NOMO-1 treated with DMSO at 0.1 percent for 48 hours (cell line): ENCODE results near the gene NELL1.
"Not testable (repeated sequence)": the region's sequence is repeated elsewhere in the genome, so short reads cannot be mapped to it uniquely, and the experiment has no call there.

Source experiments
- DNase-seq: peaks from one replicate; lab custom pipeline; 2025; ENCODE audit not compliant: unreplicated experiment; lab: John Stamatoyannopoulos, UW

The NELL1 gene

GRCh38 chr11:20762116-20762844, 92.9 kb downstream of the NELL1 start:
- DNase-seq: no peak

- DNase-seq: no peak
Observed at GRCh38 chr11:20762980-20763379, 93.6 kb downstream of the NELL1 start.

- DNase-seq: no peak
Observed at GRCh38 chr11:20770414-20770946, 101.1 kb downstream of the NELL1 start.

- no peak for DNase-seq
Observed at GRCh38 chr11:20771026-20771425, 101.6 kb downstream of the NELL1 start.

GRCh38 chr11:20771681-20772080, 102.3 kb downstream of the NELL1 start:
- no peak for DNase-seq

GRCh38 chr11:20775331-20775730, 105.9 kb downstream of the NELL1 start:
- DNase-seq: no peak

GRCh38 chr11:20782775-20783174, 113.4 kb downstream of the NELL1 start:
- no peak for DNase-seq

- DNase-seq: no peak
Observed at GRCh38 chr11:20783220-20783619, 113.8 kb downstream of the NELL1 start.

- no peak for DNase-seq
Observed at GRCh38 chr11:20790622-20791021, 121.2 kb downstream of the NELL1 start.

- no peak for DNase-seq
Observed at GRCh38 chr11:20795005-20795404, 125.6 kb downstream of the NELL1 start.

- no peak for DNase-seq
Observed at GRCh38 chr11:20808328-20808727, 138.9 kb downstream of the NELL1 start.

GRCh38 chr11:20821046-20821445, 151.7 kb downstream of the NELL1 start:
- no peak for DNase-seq

GRCh38 chr11:20821470-20821869, 152.1 kb downstream of the NELL1 start:
- DNase-seq: no peak

- no peak for DNase-seq
Observed at GRCh38 chr11:20824773-20825172, 155.4 kb downstream of the NELL1 start.

GRCh38 chr11:20835561-20835960, 166.2 kb downstream of the NELL1 start:
- no peak for DNase-seq

GRCh38 chr11:20839231-20839630, 169.8 kb downstream of the NELL1 start:
- DNase-seq: no peak

GRCh38 chr11:20840341-20840740, 171.0 kb downstream of the NELL1 start:
- DNase-seq: no peak

GRCh38 chr11:20844216-20844615, 174.8 kb downstream of the NELL1 start:
- DNase-seq: no peak

GRCh38 chr11:20844630-20845029, 175.2 kb downstream of the NELL1 start:
- no peak for DNase-seq

GRCh38 chr11:20854215-20854955, 185.0 kb downstream of the NELL1 start:
- peak; percentile 3 for DNase-seq

GRCh38 chr11:20861322-20861721, 191.9 kb downstream of the NELL1 start:
- no peak for DNase-seq

GRCh38 chr11:20862263-20862662, 192.9 kb downstream of the NELL1 start:
- not testable (repeated sequence) for DNase-seq
